Measurements from ENCODE around the gene ATXN1L.

Gene ATXN1L

GRCh38 chr16:71894229-71894920 is 48.6 kb downstream of the ATXN1L start:
- Histone ChIP-seq H3K4me3 (ENCODE audit: low read depth, low read length) (peak overlapping the region; percentile 91), H3K27me3 (replicated peaks) (no peaks in the 10 kb centered on the region), H3K27ac (peak overlapping the region; percentile 91), H3K36me3 (replicated peaks) (no peaks in the 10 kb centered on the region)
- peak; percentile 24 for TF ChIP-seq CTCF (IDR thresholded peaks at IDR 0.05; ENCODE audit: low read depth, low read length, missing control alignments)
- in situ Hi-C loops (cut with HindIII; ENCODE audit: low pct_ligation_motif_present, low sequenced_read_pairs) = no loop called here
- peak; percentile 59 for DNase-seq

- DNase-seq = peak; percentile 98
- in situ Hi-C loops (cut with HindIII; ENCODE audit: low pct_ligation_motif_present, low sequenced_read_pairs) = no loop called here
- H3K27ac ChIP-seq = peak within 1 kb of the TSS; percentile 91
- H3K27me3 ChIP-seq (replicated peaks) = no peaks in the 10 kb centered on the region
- H3K4me3 ChIP-seq (ENCODE audit: low read depth, low read length) = peak within 1 kb of the TSS; percentile 91
- TF ChIP-seq CTCF (IDR thresholded peaks at IDR 0.05; ENCODE audit: low read depth, low read length, missing control alignments) = no peak
- H3K36me3 ChIP-seq (replicated peaks) = no peaks in the 10 kb centered on the region
Measured at GRCh38 chr16:71894921-71895678, 49.3 kb downstream of the ATXN1L start, which contains the start of gene IST1. IST1 (plus strand) TSS chr16:71895531; CDS start chr16:71915641, 20,110 bp downstream.

GRCh38 chr16:71895679-71896365 is 50.0 kb downstream of the ATXN1L start:
- DNase-seq = peak; percentile 20
- no peak for TF ChIP-seq CTCF (IDR thresholded peaks at IDR 0.05; ENCODE audit: low read depth, low read length, missing control alignments)
- Histone ChIP-seq H3K4me3 (ENCODE audit: low read depth, low read length) (peak overlapping the region; percentile 91), H3K27me3 (replicated peaks) (no peaks in the 10 kb centered on the region), H3K36me3 (replicated peaks) (no peaks in the 10 kb centered on the region), H3K27ac (peak overlapping the region; percentile 91)
- in situ Hi-C loops (cut with HindIII; ENCODE audit: low pct_ligation_motif_present, low sequenced_read_pairs) = no loop called here

- Histone ChIP-seq H3K4me3 (ENCODE audit: low read depth, low read length) (peak overlapping the region; percentile 91), H3K36me3 (replicated peaks) (no peaks in the 10 kb centered on the region), H3K27me3 (replicated peaks) (no peaks in the 10 kb centered on the region), H3K27ac (no peak overlapping the region)
- in situ Hi-C loops (cut with HindIII; ENCODE audit: low pct_ligation_motif_present, low sequenced_read_pairs) = no loop called here
- TF ChIP-seq CTCF (IDR thresholded peaks at IDR 0.05; ENCODE audit: low read depth, low read length, missing control alignments) = no peak
- DNase-seq = no peak
Measured at GRCh38 chr16:71896764-71897368, 51.1 kb downstream of the ATXN1L start.

GRCh38 chr16:71899171-71899570 is 53.4 kb downstream of the ATXN1L start:
- no peak for TF ChIP-seq CTCF (IDR thresholded peaks at IDR 0.05; ENCODE audit: low read depth, low read length, missing control alignments)
- Histone ChIP-seq H3K27me3 (replicated peaks) (no peaks in the 10 kb centered on the region), H3K36me3 (replicated peaks) (no peaks in the 10 kb centered on the region), H3K4me3 (ENCODE audit: low read depth, low read length) (no peak overlapping the region), H3K27ac (no peak overlapping the region)
- no peak for DNase-seq
- in situ Hi-C loops (cut with HindIII; ENCODE audit: low pct_ligation_motif_present, low sequenced_read_pairs) = no loop called here

Measured in brain microvascular endothelial cell (primary cell).